Stimulated activated CD8-positive, alpha-beta memory T cell treated with anti-CD3 and anti-CD28 coated beads, Interleukin-12 subunit alpha, Interleukin-12 subunit beta, amount 100 ng/mL, for 24 hours (primary cell): Measurements from ENCODE around the gene DCAF4.

ENCODE experiments used
- DNase-seq: peaks from one replicate; pipeline ENCODE4 v3.0.0-alpha.2; 2020; ENCODE audit errors: extremely low read depth

Gene DCAF4

GRCh38 chr14:72926292-72927028 lies at the start of gene DCAF4:
Gene DCAF4, plus strand, starts transcription at chr14:72926464. Its CDS starts 11,515 bp downstream, at chr14:72937979.
- peak; percentile 88 for DNase-seq

GRCh38 chr14:72876710-72877063 lies 49.6 kb upstream of the DCAF4 start:
- no peak for DNase-seq

GRCh38 chr14:72878746-72879145 lies 47.5 kb upstream of the DCAF4 start:
- no peak for DNase-seq

GRCh38 chr14:72879431-72879830 lies 46.8 kb upstream of the DCAF4 start:
- no peak for DNase-seq

GRCh38 chr14:72880164-72880563 lies 46.1 kb upstream of the DCAF4 start:
- DNase-seq: no peak

- DNase-seq: no peak
These were observed 45.4 kb upstream of the DCAF4 start for GRCh38 chr14:72880820-72881219.

GRCh38 chr14:72881543-72881942 lies 44.7 kb upstream of the DCAF4 start:
- no peak for DNase-seq

- no peak for DNase-seq
These were observed 44.2 kb upstream of the DCAF4 start for GRCh38 chr14:72882047-72882446.

GRCh38 chr14:72882463-72882862 lies 43.8 kb upstream of the DCAF4 start:
- DNase-seq: no peak

GRCh38 chr14:72883109-72883508 lies 43.2 kb upstream of the DCAF4 start:
- no peak for DNase-seq

- DNase-seq: no peak
These were observed 42.3 kb upstream of the DCAF4 start for GRCh38 chr14:72883961-72884360.

GRCh38 chr14:72884386-72884785 lies 41.9 kb upstream of the DCAF4 start:
- DNase-seq: no peak

- DNase-seq: no peak
These were observed 38.8 kb upstream of the DCAF4 start for GRCh38 chr14:72887514-72887913.

GRCh38 chr14:72888192-72888591 lies 38.1 kb upstream of the DCAF4 start:
- DNase-seq: no peak

GRCh38 chr14:72888636-72889201 lies 37.5 kb upstream of the DCAF4 start:
- DNase-seq: no peak

GRCh38 chr14:72889366-72889765 lies 36.9 kb upstream of the DCAF4 start:
- DNase-seq: no peak

GRCh38 chr14:72891666-72892102 lies 34.6 kb upstream of the DCAF4 start:
- DNase-seq: no peak

- DNase-seq: no peak
These were observed 34.0 kb upstream of the DCAF4 start for GRCh38 chr14:72892103-72892878.

- no peak for DNase-seq
These were observed 33.2 kb upstream of the DCAF4 start for GRCh38 chr14:72892879-72893635.

GRCh38 chr14:72893636-72894322 lies 32.5 kb upstream of the DCAF4 start, which contains the start of gene DPF3:
Gene DPF3, minus strand, starts transcription at chr14:72894101. Its CDS starts 13 bp downstream, at chr14:72894088.
- DNase-seq: peak; percentile 81

- no peak for DNase-seq
These were observed 32.0 kb upstream of the DCAF4 start for GRCh38 chr14:72894323-72894622.
